ENCODE measurements around the gene MLPH.
A peak's percentile ranks its signal among the peaks of the same experiment; 100 is the strongest.

Gene MLPH

GRCh38 chr2:237575869-237576862, 89.1 kb downstream of the MLPH start:
- peak overlapping the region; percentile 30; the same call in 1 of the 2 replicates for H3K4me2 ChIP-seq
- no peak for TF ChIP-seq Cebpa-rat (IDR thresholded peaks at IDR 0.05)
- peaks cover 62% of the 10 kb centered on the region; the same call in 1 of the 2 replicates for H4K20me1 ChIP-seq
- H3K27me3 ChIP-seq = no peaks in the 10 kb centered on the region
- H3K4me3 ChIP-seq = no peak overlapping the region
- H3K4me1 ChIP-seq = peaks cover 58% of the 10 kb centered on the region
- no peak overlapping the region for H3K9ac ChIP-seq
- H3K36me3 ChIP-seq = peaks cover 76% of the 10 kb centered on the region
- H3K27ac ChIP-seq = peak overlapping the region; percentile 12; the same call in 1 of the 2 replicates
- no peaks in the 10 kb centered on the region for H3K9me3 ChIP-seq

GRCh38 chr2:237576974-237577373, 89.9 kb downstream of the MLPH start:
- Histone ChIP-seq H3K4me3 (no peak overlapping the region), H3K27ac (no peak overlapping the region), H3K9me3 (no peaks in the 10 kb centered on the region), H3K4me1 (peaks cover 58% of the 10 kb centered on the region), H3K4me2 (no peak overlapping the region), H4K20me1 (peaks cover 69% of the 10 kb centered on the region), H3K36me3 (peaks cover 84% of the 10 kb centered on the region), H3K9ac (no peak overlapping the region), H3K27me3 (no peaks in the 10 kb centered on the region)
- no peak for TF ChIP-seq Cebpa-rat (IDR thresholded peaks at IDR 0.05)

GRCh38 chr2:237577458-237577857, 90.4 kb downstream of the MLPH start:
- TF ChIP-seq Cebpa-rat (IDR thresholded peaks at IDR 0.05) = no peak
- Histone ChIP-seq H3K9ac (no peak overlapping the region), H3K36me3 (peaks cover 88% of the 10 kb centered on the region), H3K4me3 (no peak overlapping the region), H3K4me1 (peaks cover 59% of the 10 kb centered on the region), H3K9me3 (no peaks in the 10 kb centered on the region), H3K27ac (no peak overlapping the region), H3K4me2 (no peak overlapping the region), H4K20me1 (peaks cover 74% of the 10 kb centered on the region), H3K27me3 (no peaks in the 10 kb centered on the region)

GRCh38 chr2:237577956-237578870, 91.2 kb downstream of the MLPH start:
- Histone ChIP-seq H3K9ac (no peak overlapping the region), H3K4me1 (peaks cover 62% of the 10 kb centered on the region), H3K4me2 (no peak overlapping the region), H3K9me3 (no peaks in the 10 kb centered on the region), H3K27me3 (no peaks in the 10 kb centered on the region), H4K20me1 (peaks cover 81% of the 10 kb centered on the region), H3K27ac (no peak overlapping the region), H3K4me3 (no peak overlapping the region), H3K36me3 (peaks cover 90% of the 10 kb centered on the region)
- no peak for TF ChIP-seq Cebpa-rat (IDR thresholded peaks at IDR 0.05)

GRCh38 chr2:237581326-237581725, 94.3 kb downstream of the MLPH start:
- Histone ChIP-seq H3K27ac (no peak overlapping the region), H3K36me3 (peaks cover 97% of the 10 kb centered on the region), H4K20me1 (peaks cover 78% of the 10 kb centered on the region), H3K4me3 (no peak overlapping the region), H3K9me3 (no peaks in the 10 kb centered on the region), H3K9ac (no peak overlapping the region), H3K27me3 (no peaks in the 10 kb centered on the region), H3K4me2 (peak overlapping the region; percentile 26), H3K4me1 (peaks cover 64% of the 10 kb centered on the region)
- TF ChIP-seq Cebpa-rat (IDR thresholded peaks at IDR 0.05) = no peak

GRCh38 chr2:237581751-237582746, 95.0 kb downstream of the MLPH start:
- peak overlapping the region; percentile 19 for H3K27ac ChIP-seq
- H3K27me3 ChIP-seq = no peaks in the 10 kb centered on the region
- H4K20me1 ChIP-seq = peaks cover 83% of the 10 kb centered on the region
- TF ChIP-seq Cebpa-rat (IDR thresholded peaks at IDR 0.05) = no peak
- H3K4me3 ChIP-seq = no peak overlapping the region
- H3K9ac ChIP-seq = no peak overlapping the region; the same call in 1 of the 2 replicates
- H3K36me3 ChIP-seq = peaks cover 91% of the 10 kb centered on the region
- H3K4me2 ChIP-seq = peak overlapping the region; percentile 26
- H3K4me1 ChIP-seq = peaks cover 70% of the 10 kb centered on the region
- H3K9me3 ChIP-seq = no peaks in the 10 kb centered on the region

- H3K27me3 ChIP-seq = no peaks in the 10 kb centered on the region
- no peaks in the 10 kb centered on the region for H3K9me3 ChIP-seq
- no peak overlapping the region for H3K9ac ChIP-seq
- peak overlapping the region; percentile 18; the same call in 1 of the 2 replicates for H3K27ac ChIP-seq
- no peak for TF ChIP-seq Cebpa-rat (IDR thresholded peaks at IDR 0.05)
- H3K4me2 ChIP-seq = peak overlapping the region; percentile 82
- H4K20me1 ChIP-seq = peaks cover 86% of the 10 kb centered on the region
- H3K36me3 ChIP-seq = peaks cover 90% of the 10 kb centered on the region
- peaks cover 86% of the 10 kb centered on the region for H3K4me1 ChIP-seq
- H3K4me3 ChIP-seq = no peak overlapping the region
Observed at GRCh38 chr2:237583385-237584295, 96.6 kb downstream of the MLPH start.
